ENCODE data around the gene DDX24. TPM values are rescaled to one million over a fixed set of nuclear protein-coding genes. Genes with fewer than 3 reads are reported as not detected.

DDX24 gene
- total RNA-seq, 1 donor from 2014 or later = 206 TPM

- Histone ChIP-seq H3K27me3 (ENCODE audit: insufficient read depth, low read length) (no peaks in the 10 kb centered on the region), H3K27ac (ENCODE audit: low read depth, low read length) (no peak overlapping the region), H3K4me3 (ENCODE audit: insufficient read depth, low read depth, low read length) (no peak overlapping the region), H3K4me1 (ENCODE audit: insufficient read depth, low read length) (peaks cover 5% of the 10 kb centered on the region), H3K36me3 (ENCODE audit: insufficient read depth, low read length) (no peaks in the 10 kb centered on the region), H3K9me3 (ENCODE audit: insufficient read depth, low read depth, low read length) (no peaks in the 10 kb centered on the region), H3K9ac (ENCODE audit: low read length) (no peak overlapping the region), H3K79me2 (ENCODE audit: insufficient read depth, low read length) (no peaks in the 10 kb centered on the region), H4K20me1 (ENCODE audit: insufficient read depth, low read length) (peaks cover 24% of the 10 kb centered on the region), H2AFZ (ENCODE audit: low read depth, low read length) (no peak overlapping the region), H3K4me2 (ENCODE audit: low read length) (no peak overlapping the region)
- FAIRE-seq (no peak), DNase-seq (ENCODE audit: low read depth) (no peak)
- Mint-ChIP-seq H3K4me3 (ENCODE audit: unreplicated experiment) (no peak overlapping the region), H3K27me3 (ENCODE audit: low read depth, unreplicated experiment) (peaks cover 7% of the 10 kb centered on the region), H3K27ac (ENCODE audit: unreplicated experiment) (no peak overlapping the region), H3K4me1 (ENCODE audit: low read depth, unreplicated experiment) (peaks cover 3% of the 10 kb centered on the region), H3K9me3 (ENCODE audit: unreplicated experiment) (no peaks in the 10 kb centered on the region), H3K36me3 (ENCODE audit: low read depth, unreplicated experiment) (peaks cover 9% of the 10 kb centered on the region)
- TF ChIP-seq CTCF (IDR thresholded peaks at IDR 0.05; ENCODE audit: insufficient read depth, low read depth, low read length) = no peak
- no peak for TF ChIP-seq EZH2 (IDR thresholded peaks at IDR 0.05; ENCODE audit: insufficient read depth, low read length)
Observed at GRCh38 chr14:94038921-94039629, 41.9 kb downstream of the DDX24 start.

- peaks cover 7% of the 10 kb centered on the region for H3K27me3 Mint-ChIP-seq (ENCODE audit: low read depth, unreplicated experiment)
- H3K27ac ChIP-seq (ENCODE audit: low read depth, low read length) = no peak overlapping the region
- no peak overlapping the region for H3K9ac ChIP-seq (ENCODE audit: low read length)
- DNase-seq (ENCODE audit: low read depth) (no peak), FAIRE-seq (no peak)
- TF ChIP-seq EZH2 (IDR thresholded peaks at IDR 0.05; ENCODE audit: insufficient read depth, low read length) = no peak
- no peak for TF ChIP-seq CTCF (IDR thresholded peaks at IDR 0.05; ENCODE audit: insufficient read depth, low read depth, low read length)
- H3K9me3 ChIP-seq (ENCODE audit: insufficient read depth, low read depth, low read length) = no peaks in the 10 kb centered on the region
- no peaks in the 10 kb centered on the region for H3K36me3 ChIP-seq (ENCODE audit: insufficient read depth, low read length)
- H3K9me3 Mint-ChIP-seq (ENCODE audit: unreplicated experiment) = no peaks in the 10 kb centered on the region
- H3K4me1 ChIP-seq (ENCODE audit: insufficient read depth, low read length) = peaks cover 5% of the 10 kb centered on the region
- no peak overlapping the region for H3K4me3 ChIP-seq (ENCODE audit: insufficient read depth, low read depth, low read length)
- peaks cover 24% of the 10 kb centered on the region for H4K20me1 ChIP-seq (ENCODE audit: insufficient read depth, low read length)
- no peak overlapping the region for H3K27ac Mint-ChIP-seq (ENCODE audit: unreplicated experiment)
- no peaks in the 10 kb centered on the region for H3K79me2 ChIP-seq (ENCODE audit: insufficient read depth, low read length)
- no peak overlapping the region for H3K4me3 Mint-ChIP-seq (ENCODE audit: unreplicated experiment)
- H2AFZ ChIP-seq (ENCODE audit: low read depth, low read length) = no peak overlapping the region
- peaks cover 3% of the 10 kb centered on the region for H3K4me1 Mint-ChIP-seq (ENCODE audit: low read depth, unreplicated experiment)
- peaks cover 5% of the 10 kb centered on the region for H3K36me3 Mint-ChIP-seq (ENCODE audit: low read depth, unreplicated experiment)
- H3K27me3 ChIP-seq (ENCODE audit: insufficient read depth, low read length) = no peaks in the 10 kb centered on the region
- H3K4me2 ChIP-seq (ENCODE audit: low read length) = no peak overlapping the region
Observed at GRCh38 chr14:94038510-94038909, 42.5 kb downstream of the DDX24 start.

GRCh38 chr14:94037954-94038353 is 43.0 kb downstream of the DDX24 start:
- Mint-ChIP-seq H3K9me3 (ENCODE audit: unreplicated experiment) (no peaks in the 10 kb centered on the region), H3K27ac (ENCODE audit: unreplicated experiment) (no peak overlapping the region), H3K4me3 (ENCODE audit: unreplicated experiment) (no peak overlapping the region), H3K4me1 (ENCODE audit: low read depth, unreplicated experiment) (peaks cover 3% of the 10 kb centered on the region), H3K27me3 (ENCODE audit: low read depth, unreplicated experiment) (peaks cover 7% of the 10 kb centered on the region), H3K36me3 (ENCODE audit: low read depth, unreplicated experiment) (peaks cover 5% of the 10 kb centered on the region)
- Histone ChIP-seq H3K9me3 (ENCODE audit: insufficient read depth, low read depth, low read length) (no peaks in the 10 kb centered on the region), H3K4me1 (ENCODE audit: insufficient read depth, low read length) (peaks cover 5% of the 10 kb centered on the region), H3K9ac (ENCODE audit: low read length) (no peak overlapping the region), H4K20me1 (ENCODE audit: insufficient read depth, low read length) (peaks cover 21% of the 10 kb centered on the region), H3K4me3 (ENCODE audit: insufficient read depth, low read depth, low read length) (no peak overlapping the region), H3K27me3 (ENCODE audit: insufficient read depth, low read length) (no peaks in the 10 kb centered on the region), H3K4me2 (ENCODE audit: low read length) (no peak overlapping the region), H2AFZ (ENCODE audit: low read depth, low read length) (no peak overlapping the region), H3K79me2 (ENCODE audit: insufficient read depth, low read length) (no peaks in the 10 kb centered on the region), H3K27ac (ENCODE audit: low read depth, low read length) (no peak overlapping the region), H3K36me3 (ENCODE audit: insufficient read depth, low read length) (no peaks in the 10 kb centered on the region)
- TF ChIP-seq CTCF (IDR thresholded peaks at IDR 0.05; ENCODE audit: insufficient read depth, low read depth, low read length) = no peak
- no peak for TF ChIP-seq EZH2 (IDR thresholded peaks at IDR 0.05; ENCODE audit: insufficient read depth, low read length)
- FAIRE-seq (no peak), DNase-seq (ENCODE audit: low read depth) (no peak)
